GM18508 (cell line): ENCODE measurements around the gene AFF2.

Experiments used
- ATAC-seq: cut with Tn5 transposase; IDR thresholded peaks from one replicate; pipeline ENCODE4 v1.9.1; 2021; ENCODE audit warnings: moderate number of reproducible peaks; ENCODE audit not compliant: insufficient read depth, unreplicated experiment

AFF2 gene

GRCh38 chrX:148700021-148700420 lies 199.6 kb downstream of the AFF2 start:
- no peak for ATAC-seq

- ATAC-seq, result no peak
Observed at GRCh38 chrX:148713981-148714380, 213.6 kb downstream of the AFF2 start.

DNA sequence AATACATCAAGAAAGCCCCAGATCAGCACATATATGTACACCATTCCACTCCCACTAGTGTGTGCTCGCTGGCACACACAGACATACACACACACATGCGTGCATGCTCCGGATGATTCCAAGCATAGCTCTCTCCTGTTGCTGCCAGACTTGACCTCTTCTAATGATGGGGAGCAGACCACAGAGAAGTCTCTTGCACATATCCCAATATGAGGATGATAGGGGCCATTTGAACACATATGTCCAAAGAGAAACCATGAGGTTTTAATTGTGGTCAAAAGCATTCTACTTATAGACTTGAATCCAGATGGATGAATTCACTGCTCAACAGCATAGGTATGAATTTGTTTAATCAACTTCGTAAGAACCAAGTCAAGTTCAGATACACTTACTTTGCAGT lies 214.9 kb downstream of the AFF2 start:
- no peak for ATAC-seq

DNA sequence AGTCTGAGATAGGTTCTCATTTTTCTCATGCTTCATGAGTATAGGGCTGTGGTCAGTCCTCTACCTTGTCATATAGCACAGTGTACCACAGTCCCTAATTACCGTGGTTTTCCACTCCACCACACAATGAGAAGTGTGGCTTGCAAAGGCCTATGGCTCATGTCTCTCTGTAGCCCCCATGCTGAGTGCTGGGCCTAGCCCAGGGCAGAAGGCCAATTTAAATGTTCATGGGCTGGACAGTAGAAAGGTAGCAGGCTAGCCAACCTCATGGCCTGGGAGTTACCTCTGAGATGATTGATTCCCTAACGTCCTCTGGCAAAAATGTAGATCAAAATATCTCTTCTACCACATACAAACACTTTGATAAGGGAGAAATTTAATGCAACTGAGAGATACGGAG lies 222.5 kb downstream of the AFF2 start:
- no peak for ATAC-seq

DNA sequence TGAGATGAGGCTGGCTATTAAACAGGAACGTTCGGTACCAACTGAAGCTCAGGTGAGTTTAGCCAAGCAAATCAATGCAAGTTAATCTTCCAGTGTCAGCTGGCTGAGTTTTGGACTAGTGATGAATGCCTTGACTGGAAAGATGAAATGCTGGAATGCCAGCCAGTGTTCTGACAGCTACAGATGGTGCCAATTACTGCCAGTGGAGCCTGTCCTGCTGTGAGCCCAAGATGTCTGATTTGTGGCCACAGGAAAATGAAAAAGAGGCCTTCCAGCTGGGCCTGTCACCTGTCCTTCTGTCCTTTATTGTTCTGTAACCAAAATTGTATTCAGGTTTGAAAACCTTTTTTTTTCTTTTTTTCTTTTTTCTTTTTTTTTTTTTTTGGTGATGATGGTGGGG lies 223.1 kb downstream of the AFF2 start:
- no peak for ATAC-seq

- no peak for ATAC-seq
Observed at GRCh38 chrX:148728901-148729300, 228.5 kb downstream of the AFF2 start.

DNA sequence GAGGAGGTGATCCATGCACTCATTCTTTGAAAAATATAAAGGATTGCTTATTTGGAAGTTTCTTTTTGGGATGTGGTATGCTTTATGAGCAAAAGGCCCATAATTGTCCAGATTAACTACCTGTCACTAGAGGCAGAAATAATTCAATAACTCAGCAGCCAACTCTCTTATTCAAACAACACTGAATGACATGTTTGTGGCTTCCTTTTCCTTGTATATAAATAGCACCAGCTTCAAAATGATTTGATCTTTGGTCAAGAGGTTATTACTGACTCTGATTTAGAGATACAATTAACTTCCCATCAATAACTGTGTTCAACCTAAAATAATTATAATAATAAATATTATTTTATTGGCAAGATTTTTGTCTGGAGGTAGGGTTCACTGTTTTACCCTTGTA lies 232.3 kb downstream of the AFF2 start:
- no peak for ATAC-seq

DNA sequence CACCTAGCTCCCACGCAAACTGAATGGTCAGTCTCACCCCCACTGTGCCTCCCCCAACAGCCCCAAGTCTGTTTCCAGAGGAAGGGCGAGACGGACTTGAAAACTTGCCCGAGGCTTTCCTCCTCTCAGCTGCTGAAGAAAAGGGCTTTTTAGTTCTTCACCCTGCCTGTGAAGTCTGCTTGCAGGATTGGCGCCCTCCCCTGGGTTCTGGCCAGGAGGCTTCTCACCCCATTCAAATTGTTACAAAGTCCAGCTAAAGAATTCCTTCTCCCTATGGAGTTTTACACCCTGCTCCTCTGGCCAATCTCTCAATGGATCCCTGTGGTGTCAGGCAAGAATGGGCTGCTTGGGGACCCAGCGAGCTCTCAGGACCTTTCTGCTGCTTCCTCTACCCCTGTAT lies 241.0 kb downstream of the AFF2 start:
- no peak for ATAC-seq

- ATAC-seq, result no peak
Observed at GRCh38 chrX:148755111-148755510, 254.7 kb downstream of the AFF2 start.

DNA sequence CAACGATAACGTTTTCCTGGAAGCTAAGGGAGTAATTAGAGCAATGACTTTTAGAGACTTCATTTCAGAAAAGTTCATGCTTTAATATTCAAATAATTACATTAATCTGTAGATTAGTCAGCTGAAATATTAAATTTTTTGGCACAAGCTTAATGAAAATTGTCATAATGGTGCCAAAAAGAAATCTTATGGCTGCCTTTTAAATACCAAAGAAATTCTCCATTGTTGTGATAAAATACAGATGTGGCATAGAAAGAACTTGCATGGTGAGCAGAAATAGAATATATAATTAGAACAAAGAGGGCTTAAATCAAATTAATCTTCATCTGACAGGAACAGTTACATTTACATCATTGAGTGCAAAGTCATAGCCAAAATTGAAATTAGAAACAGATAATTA lies 263.5 kb downstream of the AFF2 start:
- ATAC-seq, result no peak

DNA sequence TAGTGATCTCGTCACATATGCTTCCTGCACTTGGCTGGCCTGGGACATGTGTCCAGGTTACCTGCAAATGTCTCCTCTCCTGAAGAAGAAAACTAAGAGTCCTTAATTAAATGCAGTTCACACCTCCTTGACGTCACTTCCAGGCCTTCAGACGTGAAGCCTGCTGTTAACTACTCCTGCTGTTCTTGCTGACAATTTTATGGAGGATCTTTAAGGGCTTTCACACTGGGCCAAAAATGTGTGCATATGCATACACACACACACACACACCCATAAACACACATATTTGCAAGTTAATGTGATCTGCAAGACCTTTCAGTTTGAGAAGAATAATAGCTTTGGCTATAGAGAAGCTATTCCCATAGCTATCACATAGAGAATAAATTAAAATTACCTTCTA lies 267.9 kb downstream of the AFF2 start:
- ATAC-seq, result no peak

DNA sequence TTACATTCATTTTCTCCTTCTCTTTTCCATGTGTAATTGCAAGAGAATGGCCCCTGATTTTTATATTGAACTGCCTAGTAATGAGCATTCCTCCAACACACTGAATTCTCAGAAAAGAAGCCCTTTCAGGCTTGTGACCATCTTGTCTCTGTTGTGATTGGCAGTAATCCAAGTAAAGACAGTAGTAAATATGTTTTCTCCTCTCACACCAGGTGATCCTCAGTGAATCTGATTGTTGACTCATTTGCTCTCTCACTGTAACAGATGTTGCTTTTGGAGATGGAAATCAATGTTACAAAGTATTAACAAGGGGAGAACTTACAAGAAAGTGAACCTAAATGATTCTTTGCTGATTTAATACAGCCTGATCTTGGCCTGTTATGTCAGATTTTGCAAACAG lies 271.0 kb downstream of the AFF2 start:
- no peak for ATAC-seq

- no peak for ATAC-seq
Observed at GRCh38 chrX:148774276-148774675, 273.9 kb downstream of the AFF2 start.

GRCh38 chrX:148784137-148784536 lies 283.7 kb downstream of the AFF2 start:
- ATAC-seq, result no peak

GRCh38 chrX:148784856-148785255 lies 284.4 kb downstream of the AFF2 start:
- peak; percentile 56 for ATAC-seq

GRCh38 chrX:148785256-148785655 lies 284.8 kb downstream of the AFF2 start:
- peak; percentile 16 for ATAC-seq

DNA sequence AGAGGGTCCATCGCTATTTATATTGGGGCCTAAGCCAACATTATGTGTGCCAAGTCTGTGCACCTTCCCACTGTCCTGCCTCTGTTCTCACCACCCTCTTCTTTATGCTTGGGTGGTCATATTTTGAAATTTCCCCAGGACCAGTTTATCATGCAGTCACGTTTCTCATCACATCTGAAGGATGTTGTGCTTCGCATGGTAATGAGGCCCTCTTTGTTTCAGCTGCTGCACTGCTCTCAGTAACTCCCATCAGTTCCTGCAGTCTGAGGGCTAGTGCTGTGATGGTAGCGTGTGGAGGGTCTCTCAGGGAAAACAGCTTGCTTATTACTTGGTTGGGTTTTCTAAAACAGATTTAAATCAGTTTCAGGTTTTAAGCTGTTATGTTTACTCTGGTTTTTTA lies 288.0 kb downstream of the AFF2 start:
- ATAC-seq, result no peak

- no peak for ATAC-seq
Observed at GRCh38 chrX:148794350-148794749, 293.9 kb downstream of the AFF2 start.

- ATAC-seq, result no peak
Observed at GRCh38 chrX:148804579-148805355, 304.4 kb downstream of the AFF2 start.

DNA sequence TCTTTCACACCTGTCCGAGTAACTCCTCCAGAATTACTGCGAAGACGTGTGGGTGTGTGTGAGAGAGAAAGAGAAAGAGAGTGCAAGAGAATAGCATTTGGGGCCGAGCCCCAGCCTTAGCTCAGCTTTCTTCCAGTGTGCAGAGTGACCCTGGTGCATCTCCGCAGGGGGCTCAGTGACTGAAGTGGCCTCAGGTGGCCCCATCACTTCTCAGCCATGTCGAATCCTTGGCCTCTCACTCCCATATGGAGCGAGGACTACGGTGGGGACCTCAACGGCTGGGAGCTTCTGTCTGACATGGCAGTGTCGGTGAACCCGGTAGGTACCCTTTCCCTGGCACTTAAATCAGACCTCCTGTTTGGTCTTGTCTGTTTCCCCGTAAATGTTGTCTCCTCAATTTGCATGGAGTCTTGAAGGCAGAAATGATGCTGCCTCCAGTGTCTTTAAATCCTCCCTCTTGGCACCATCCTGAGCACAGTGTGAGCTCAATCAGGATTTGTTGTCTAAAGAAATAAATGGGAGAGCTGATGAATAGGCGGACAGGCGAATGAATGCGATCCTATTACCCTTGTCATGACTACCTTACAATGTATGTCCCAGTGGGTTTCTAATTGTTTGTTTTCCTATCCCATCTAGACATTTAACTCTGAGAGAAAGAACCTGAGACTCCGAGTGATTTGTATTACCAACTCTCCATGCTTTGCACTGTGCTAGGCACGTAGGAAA lies 305.9 kb downstream of the AFF2 start:
- no peak for ATAC-seq

DNA sequence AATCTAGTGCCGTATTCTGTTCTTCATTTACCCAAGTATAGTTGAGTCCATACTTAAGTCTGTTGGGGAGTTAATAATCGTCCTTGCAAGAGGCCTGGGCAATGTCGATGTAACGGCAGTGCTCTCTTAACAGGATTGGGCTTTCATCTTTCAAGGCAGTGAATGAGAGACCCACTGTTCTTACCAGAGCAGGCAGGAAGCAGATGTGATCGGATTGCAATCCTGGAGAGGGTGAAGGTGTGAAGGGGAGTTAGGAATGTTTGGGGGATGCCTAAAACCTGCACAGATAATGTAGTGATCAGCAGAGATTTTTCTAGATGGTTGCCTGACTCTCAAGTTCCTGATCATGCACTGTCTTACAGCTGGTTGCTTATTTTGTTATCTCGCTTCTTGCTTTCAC lies 308.4 kb downstream of the AFF2 start:
- ATAC-seq, result no peak

DNA sequence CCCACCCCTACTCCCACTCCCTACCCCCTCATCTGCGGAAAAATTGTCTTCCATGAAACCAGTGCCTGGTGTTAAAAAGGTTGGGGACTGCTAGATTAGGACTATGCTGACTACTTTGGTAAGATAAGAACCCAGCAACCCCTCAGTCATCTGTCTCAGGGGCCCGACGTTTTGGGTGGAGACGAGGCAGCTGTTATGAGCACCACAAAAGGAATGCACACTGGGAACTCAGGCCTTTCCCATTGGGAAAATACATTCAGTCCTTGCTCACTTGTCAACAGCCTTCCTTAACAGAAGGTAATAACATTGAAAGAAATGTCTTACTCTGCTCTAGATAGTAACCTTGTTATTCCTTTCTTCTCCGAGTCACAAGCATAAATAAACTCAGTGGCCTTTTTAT lies 310.8 kb downstream of the AFF2 start:
- ATAC-seq, result no peak
